WTC11 (cell line): ENCODE data around the gene GJA3. TPM values are rescaled to one million over a fixed set of nuclear protein-coding genes. Genes with fewer than 3 reads are reported as not detected.

Experiments used
- ATAC-seq: fragments of 200-7000 bp; cut with Tn5 transposase; 2 replicates; pipeline ENCODE4 v1.10.0; 2021; ENCODE audit warnings: mild to moderate bottlenecking, moderate library complexity
- CTCF ChIA-PET: fragments of 300-600 bp; sonication (Branson Sonifier 250); formaldehyde crosslinking; loops from one replicate; lab custom pipeline; 2021; ENCODE audit warnings: antibody characterized with exemption; lab: Charles Lee
- POLR2A ChIA-PET: fragments of 350-600 bp; sonication (Branson Sonifier 250); formaldehyde crosslinking; loops from one replicate; lab custom pipeline; 2021; ENCODE audit warnings: antibody characterized with exemption; lab: Charles Lee
- DNase-seq: peaks from one replicate; pipeline ENCODE4 v3.0.0; 2021; ENCODE audit warnings: low spot score
- H3K27ac Mint-ChIP-seq: 2 replicates; pipeline ENCODE4 v1.8.0; 2021; ENCODE audit warnings: mixed read lengths
- H3K27me3 Mint-ChIP-seq: 2 replicates; pipeline ENCODE4 v1.8.0; 2021; ENCODE audit warnings: low read depth, mild to moderate bottlenecking, moderate library complexity, mixed read lengths
- H3K36me3 Mint-ChIP-seq: 2 replicates; pipeline ENCODE4 v1.8.0; 2021; ENCODE audit warnings: mixed read lengths
- H3K4me1 Mint-ChIP-seq: 2 replicates; pipeline ENCODE4 v1.8.0; 2022; ENCODE audit warnings: mixed read lengths
- H3K4me3 Mint-ChIP-seq: 2 replicates; pipeline ENCODE4 v1.8.0; 2021; ENCODE audit warnings: mild to moderate bottlenecking, moderate library complexity, mixed read lengths
- H3K9me3 Mint-ChIP-seq: 2 replicates; pipeline ENCODE4 v1.8.0; 2021; ENCODE audit warnings: mixed read lengths
- CREM ChIP-seq: sonication (generic); formaldehyde crosslinking; IDR thresholded peaks from 2 replicates; pipeline ENCODE4 v1.8.1; 2022; ENCODE audit warnings: mild to moderate bottlenecking, missing genetic modification reagents, moderate library complexity
- FOXK1 ChIP-seq: sonication (generic); formaldehyde crosslinking; IDR thresholded peaks from 2 replicates; pipeline ENCODE4 v1.8.0; 2022; ENCODE audit warnings: mild to moderate bottlenecking, moderate library complexity, missing genetic modification reagents
- IRF2 ChIP-seq: sonication (generic); formaldehyde crosslinking; IDR thresholded peaks from 2 replicates; pipeline ENCODE4 v1.8.0; 2022; ENCODE audit warnings: low read depth, missing genetic modification reagents, borderline replicate concordance
- MYBL2 ChIP-seq: sonication (generic); formaldehyde crosslinking; IDR thresholded peaks from 2 replicates; pipeline ENCODE4 v1.8.1; 2023; ENCODE audit warnings: mild to moderate bottlenecking, moderate library complexity, missing genetic modification reagents
- NR1H2 ChIP-seq: sonication (generic); formaldehyde crosslinking; IDR thresholded peaks from 2 replicates; pipeline ENCODE4 v1.9.0; 2021; ENCODE audit warnings: mild to moderate bottlenecking, moderate library complexity, missing genetic modification reagents
- PRRX2 ChIP-seq: fragments of 250-450 bp; sonication (Bioruptor Pico); IDR thresholded peaks from 2 replicates; pipeline ENCODE4 v1.8.0; 2021; ENCODE audit warnings: mild to moderate bottlenecking
- SMAD3 ChIP-seq: sonication (generic); formaldehyde crosslinking; IDR thresholded peaks from 2 replicates; pipeline ENCODE4 v1.8.0; 2022; ENCODE audit warnings: missing genetic modification reagents, mild to moderate bottlenecking, borderline replicate concordance
- SMAD4 ChIP-seq: sonication (generic); formaldehyde crosslinking; IDR thresholded peaks from 2 replicates; pipeline ENCODE4 v1.8.0; 2022; ENCODE audit warnings: mild to moderate bottlenecking, missing genetic modification reagents
- SOX15 ChIP-seq: fragments of 250-450 bp; sonication (Bioruptor Pico); IDR thresholded peaks from 2 replicates; pipeline ENCODE4 v1.9.0; 2021; ENCODE audit warnings: mild to moderate bottlenecking
- TEAD4 ChIP-seq: sonication (generic); formaldehyde crosslinking; IDR thresholded peaks from 2 replicates; pipeline ENCODE4 v1.8.0; 2022; ENCODE audit warnings: mild to moderate bottlenecking, missing genetic modification reagents
- ZNF121 ChIP-seq: sonication (generic); formaldehyde crosslinking; IDR thresholded peaks from 2 replicates; pipeline ENCODE4 v1.8.0; 2023; ENCODE audit warnings: missing genetic modification reagents
- ZNF219 ChIP-seq: sonication (generic); formaldehyde crosslinking; IDR thresholded peaks from 2 replicates; pipeline ENCODE4 v1.8.0; 2023; ENCODE audit warnings: missing genetic modification reagents, mild to moderate bottlenecking, borderline replicate concordance
- ZNF232 ChIP-seq: sonication (generic); formaldehyde crosslinking; IDR thresholded peaks from 2 replicates; pipeline ENCODE4 v1.8.0; 2022; ENCODE audit warnings: mild to moderate bottlenecking, missing genetic modification reagents
- ZNF263 ChIP-seq: sonication (generic); formaldehyde crosslinking; IDR thresholded peaks from 2 replicates; pipeline ENCODE4 v1.8.1; 2022; ENCODE audit warnings: low read depth, mild to moderate bottlenecking, moderate library complexity, missing genetic modification reagents
- ZNF423 ChIP-seq: fragments of 250-450 bp; sonication (Bioruptor Pico); IDR thresholded peaks from 2 replicates; pipeline ENCODE4 v2.1.2; 2022; ENCODE audit warnings: mild to moderate bottlenecking, moderate library complexity
- ZNF671 ChIP-seq: fragments of 250-450 bp; sonication (Bioruptor Pico); IDR thresholded peaks from 2 replicates; pipeline ENCODE4 v1.8.0; 2021; ENCODE audit warnings: mild to moderate bottlenecking
- total RNA-seq: library from RNA; stranded (reverse); gene quantifications from 3 replicates; pipeline ENCODE4 v1.2.3, GENCODE V29; 2021
- TF ChIP-seq, protein P1 (sequence below): sonication (generic); formaldehyde crosslinking; IDR thresholded peaks from 2 replicates; pipeline ENCODE4 v1.8.1; 2023; ENCODE audit warnings: mild to moderate bottlenecking, moderate library complexity, missing genetic modification reagents
- TF ChIP-seq, protein P2 (sequence below): fragments of 250-450 bp; sonication (Bioruptor Pico); IDR thresholded peaks from 2 replicates; pipeline ENCODE4 v2.1.2; 2022; ENCODE audit warnings: mild to moderate bottlenecking, moderate library complexity
- TF ChIP-seq, protein P3 (sequence below): sonication (generic); formaldehyde crosslinking; conservative IDR thresholded peaks from 2 replicates; pipeline ENCODE4 v1.8.1; 2023; ENCODE audit warnings: mild to moderate bottlenecking, low read depth, missing genetic modification reagents, moderate library complexity
- TF ChIP-seq, protein P4 (sequence below): fragments of 250-450 bp; sonication (Bioruptor Pico); IDR thresholded peaks from 2 replicates; pipeline ENCODE4 v1.9.0; 2021; ENCODE audit warnings: mild to moderate bottlenecking, borderline replicate concordance
- TF ChIP-seq, protein P5 (sequence below): sonication (generic); formaldehyde crosslinking; IDR thresholded peaks from 2 replicates; pipeline ENCODE4 v1.8.1; 2023; ENCODE audit warnings: mild to moderate bottlenecking, missing genetic modification reagents, moderate library complexity
- TF ChIP-seq, protein P6 (sequence below): sonication (generic); formaldehyde crosslinking; IDR thresholded peaks from 2 replicates; pipeline ENCODE4 v1.8.1; 2022; ENCODE audit warnings: mild to moderate bottlenecking, moderate library complexity, missing genetic modification reagents

The GJA3 gene
- total RNA-seq, 1 experiment from 2014 or later: 0.48 TPM

DNA sequence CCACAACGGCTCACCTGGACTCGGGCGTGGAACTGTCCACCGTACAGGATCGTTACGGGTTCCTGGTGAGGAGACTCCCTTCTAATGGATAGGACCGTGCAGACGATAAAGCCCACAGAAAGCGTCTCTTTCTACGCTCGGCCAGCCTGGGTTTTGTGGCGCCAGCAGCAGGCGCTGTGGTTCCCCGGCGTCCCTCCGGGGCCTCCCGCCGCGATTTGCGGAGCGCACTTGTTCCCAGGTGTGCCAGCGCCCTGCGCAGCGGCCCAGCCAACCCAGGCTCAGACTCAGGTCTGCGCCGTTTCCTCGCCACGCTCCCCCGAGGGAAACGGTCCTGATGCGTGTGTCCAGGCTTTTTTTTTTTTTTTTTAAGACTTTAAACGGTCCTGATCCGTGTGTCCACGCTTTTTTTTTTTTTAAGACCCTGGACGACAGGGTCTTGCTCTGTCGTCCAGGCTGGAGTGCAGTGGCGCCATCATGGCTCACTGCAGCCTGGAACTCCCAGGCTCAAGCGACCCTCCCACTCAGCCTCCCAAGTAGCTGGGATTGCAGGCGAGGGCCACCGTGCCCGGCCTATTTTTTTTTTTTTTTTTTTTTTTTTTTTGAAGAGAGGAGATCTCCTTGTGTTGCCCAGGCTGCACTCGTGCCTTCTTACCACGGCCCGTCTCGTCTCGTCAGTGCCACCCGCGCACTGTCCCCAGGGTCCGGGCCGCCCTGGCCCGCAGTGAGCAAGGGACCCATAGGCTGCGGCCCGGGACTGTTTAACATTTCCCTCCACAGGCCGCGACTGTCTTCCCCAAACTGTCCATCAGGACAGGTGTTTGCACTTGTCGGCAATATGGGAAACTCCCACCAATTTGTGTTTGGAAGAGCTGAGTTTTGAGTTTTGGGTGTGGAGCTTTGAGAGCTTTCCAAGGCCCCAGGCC lies 23.8 kb downstream of the GJA3 start:
- ATAC-seq (peak; percentile 86), DNase-seq (peak; percentile 77)
- no peaks in the 10 kb centered on the region for H3K9me3 Mint-ChIP-seq
- no peaks in the 10 kb centered on the region for H3K36me3 Mint-ChIP-seq
- peaks cover 7% of the 10 kb centered on the region for H3K4me1 Mint-ChIP-seq
- POLR2A ChIA-PET: no interaction called here
- H3K4me3 Mint-ChIP-seq: peak overlapping the region; percentile 49
- TF ChIP-seq ZNF671 (CRISPR knock-in tag) (no peak), ZNF121 (CRISPR knock-in tag) (0 out of 2 replicates have a peak, but pooled peaks have one; percentile 51), ZNF423 (CRISPR knock-in tag) (peak; percentile 86), TEAD4 (CRISPR knock-in tag) (no peak), ZNF263 (no peak), FOXK1 (no peak), ZNF219 (CRISPR knock-in tag) (no peak), ZNF232 (CRISPR knock-in tag) (no peak), PRRX2 (CRISPR knock-in tag) (no peak)
- TF ChIP-seq, protein P1, sequence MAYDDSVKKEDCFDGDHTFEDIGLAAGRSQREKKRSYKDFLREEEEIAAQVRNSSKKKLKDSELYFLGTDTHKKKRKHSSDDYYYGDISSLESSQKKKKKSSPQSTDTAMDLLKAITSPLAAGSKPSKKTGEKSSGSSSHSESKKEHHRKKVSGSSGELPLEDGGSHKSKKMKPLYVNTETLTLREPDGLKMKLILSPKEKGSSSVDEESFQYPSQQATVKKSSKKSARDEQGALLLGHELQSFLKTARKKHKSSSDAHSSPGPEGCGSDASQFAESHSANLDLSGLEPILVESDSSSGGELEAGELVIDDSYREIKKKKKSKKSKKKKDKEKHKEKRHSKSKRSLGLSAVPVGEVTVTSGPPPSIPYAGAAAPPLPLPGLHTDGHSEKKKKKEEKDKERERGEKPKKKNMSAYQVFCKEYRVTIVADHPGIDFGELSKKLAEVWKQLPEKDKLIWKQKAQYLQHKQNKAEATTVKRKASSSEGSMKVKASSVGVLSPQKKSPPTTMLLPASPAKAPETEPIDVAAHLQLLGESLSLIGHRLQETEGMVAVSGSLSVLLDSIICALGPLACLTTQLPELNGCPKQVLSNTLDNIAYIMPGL (CRISPR knock-in tag): 0 out of 2 replicates have a peak, but pooled peaks have one; percentile 56
- no peak overlapping the region for H3K27ac Mint-ChIP-seq
- CTCF ChIA-PET: interaction anchor here (0.8 to 1.1 kb wide), 3 partner anchors 10 to 152 kb away, joined by 3 to 10 read pairs (median 3); no protein-coding TSS in a partner anchor
- H3K27me3 Mint-ChIP-seq: peaks cover 21% of the 10 kb centered on the region

DNA sequence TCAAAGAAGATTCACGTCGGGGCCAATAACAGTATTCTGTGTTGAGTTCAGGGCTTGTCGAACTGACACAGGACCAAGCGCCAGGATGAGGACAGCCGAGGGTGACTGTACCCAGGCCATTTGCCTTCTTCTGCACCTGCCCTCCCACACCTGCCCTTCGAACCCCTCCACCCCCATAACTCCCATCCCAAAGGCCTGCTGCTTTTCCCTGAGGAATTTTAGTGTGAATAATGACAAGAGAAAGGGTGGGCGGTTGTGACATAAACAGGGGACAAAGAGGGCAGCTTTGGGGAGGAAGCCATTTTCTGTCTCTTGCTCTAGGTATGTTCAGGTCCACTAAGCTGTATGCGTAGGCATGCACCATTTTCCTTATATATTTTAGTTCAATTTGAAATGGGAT lies 26.1 kb downstream of the GJA3 start:
- CTCF ChIA-PET: no interaction called here
- no peak overlapping the region for H3K27ac Mint-ChIP-seq
- H3K4me3 Mint-ChIP-seq: no peak overlapping the region
- H3K27me3 Mint-ChIP-seq: peaks cover 13% of the 10 kb centered on the region
- H3K36me3 Mint-ChIP-seq: no peaks in the 10 kb centered on the region
- ATAC-seq (no peak), DNase-seq (no peak)
- H3K4me1 Mint-ChIP-seq: no peaks in the 10 kb centered on the region
- TF ChIP-seq ZNF121 (CRISPR knock-in tag) (no peak), IRF2 (no peak), ZNF232 (CRISPR knock-in tag) (no peak), TEAD4 (CRISPR knock-in tag) (no peak), MYBL2 (CRISPR knock-in tag) (no peak), CREM (no peak), SOX15 (CRISPR knock-in tag) (no peak), SMAD4 (CRISPR knock-in tag) (no peak), NR1H2 (CRISPR knock-in tag) (no peak), SMAD3 (CRISPR knock-in tag) (no peak)
- TF ChIP-seq, protein P2, sequence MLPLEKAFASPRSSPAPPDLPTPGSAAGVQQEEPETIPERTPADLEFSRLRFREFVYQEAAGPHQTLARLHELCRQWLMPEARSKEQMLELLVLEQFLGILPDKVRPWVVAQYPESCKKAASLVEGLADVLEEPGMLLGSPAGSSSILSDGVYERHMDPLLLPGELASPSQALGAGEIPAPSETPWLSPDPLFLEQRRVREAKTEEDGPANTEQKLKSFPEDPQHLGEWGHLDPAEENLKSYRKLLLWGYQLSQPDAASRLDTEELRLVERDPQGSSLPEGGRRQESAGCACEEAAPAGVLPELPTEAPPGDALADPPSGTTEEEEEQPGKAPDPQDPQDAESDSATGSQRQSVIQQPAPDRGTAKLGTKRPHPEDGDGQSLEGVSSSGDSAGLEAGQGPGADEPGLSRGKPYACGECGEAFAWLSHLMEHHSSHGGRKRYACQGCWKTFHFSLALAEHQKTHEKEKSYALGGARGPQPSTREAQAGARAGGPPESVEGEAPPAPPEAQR (CRISPR knock-in tag): no peak
- TF ChIP-seq, protein P3, sequence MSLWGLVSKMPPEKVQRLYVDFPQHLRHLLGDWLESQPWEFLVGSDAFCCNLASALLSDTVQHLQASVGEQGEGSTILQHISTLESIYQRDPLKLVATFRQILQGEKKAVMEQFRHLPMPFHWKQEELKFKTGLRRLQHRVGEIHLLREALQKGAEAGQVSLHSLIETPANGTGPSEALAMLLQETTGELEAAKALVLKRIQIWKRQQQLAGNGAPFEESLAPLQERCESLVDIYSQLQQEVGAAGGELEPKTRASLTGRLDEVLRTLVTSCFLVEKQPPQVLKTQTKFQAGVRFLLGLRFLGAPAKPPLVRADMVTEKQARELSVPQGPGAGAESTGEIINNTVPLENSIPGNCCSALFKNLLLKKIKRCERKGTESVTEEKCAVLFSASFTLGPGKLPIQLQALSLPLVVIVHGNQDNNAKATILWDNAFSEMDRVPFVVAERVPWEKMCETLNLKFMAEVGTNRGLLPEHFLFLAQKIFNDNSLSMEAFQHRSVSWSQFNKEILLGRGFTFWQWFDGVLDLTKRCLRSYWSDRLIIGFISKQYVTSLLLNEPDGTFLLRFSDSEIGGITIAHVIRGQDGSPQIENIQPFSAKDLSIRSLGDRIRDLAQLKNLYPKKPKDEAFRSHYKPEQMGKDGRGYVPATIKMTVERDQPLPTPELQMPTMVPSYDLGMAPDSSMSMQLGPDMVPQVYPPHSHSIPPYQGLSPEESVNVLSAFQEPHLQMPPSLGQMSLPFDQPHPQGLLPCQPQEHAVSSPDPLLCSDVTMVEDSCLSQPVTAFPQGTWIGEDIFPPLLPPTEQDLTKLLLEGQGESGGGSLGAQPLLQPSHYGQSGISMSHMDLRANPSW (CRISPR knock-in tag): no peak
- TF ChIP-seq, protein P4, sequence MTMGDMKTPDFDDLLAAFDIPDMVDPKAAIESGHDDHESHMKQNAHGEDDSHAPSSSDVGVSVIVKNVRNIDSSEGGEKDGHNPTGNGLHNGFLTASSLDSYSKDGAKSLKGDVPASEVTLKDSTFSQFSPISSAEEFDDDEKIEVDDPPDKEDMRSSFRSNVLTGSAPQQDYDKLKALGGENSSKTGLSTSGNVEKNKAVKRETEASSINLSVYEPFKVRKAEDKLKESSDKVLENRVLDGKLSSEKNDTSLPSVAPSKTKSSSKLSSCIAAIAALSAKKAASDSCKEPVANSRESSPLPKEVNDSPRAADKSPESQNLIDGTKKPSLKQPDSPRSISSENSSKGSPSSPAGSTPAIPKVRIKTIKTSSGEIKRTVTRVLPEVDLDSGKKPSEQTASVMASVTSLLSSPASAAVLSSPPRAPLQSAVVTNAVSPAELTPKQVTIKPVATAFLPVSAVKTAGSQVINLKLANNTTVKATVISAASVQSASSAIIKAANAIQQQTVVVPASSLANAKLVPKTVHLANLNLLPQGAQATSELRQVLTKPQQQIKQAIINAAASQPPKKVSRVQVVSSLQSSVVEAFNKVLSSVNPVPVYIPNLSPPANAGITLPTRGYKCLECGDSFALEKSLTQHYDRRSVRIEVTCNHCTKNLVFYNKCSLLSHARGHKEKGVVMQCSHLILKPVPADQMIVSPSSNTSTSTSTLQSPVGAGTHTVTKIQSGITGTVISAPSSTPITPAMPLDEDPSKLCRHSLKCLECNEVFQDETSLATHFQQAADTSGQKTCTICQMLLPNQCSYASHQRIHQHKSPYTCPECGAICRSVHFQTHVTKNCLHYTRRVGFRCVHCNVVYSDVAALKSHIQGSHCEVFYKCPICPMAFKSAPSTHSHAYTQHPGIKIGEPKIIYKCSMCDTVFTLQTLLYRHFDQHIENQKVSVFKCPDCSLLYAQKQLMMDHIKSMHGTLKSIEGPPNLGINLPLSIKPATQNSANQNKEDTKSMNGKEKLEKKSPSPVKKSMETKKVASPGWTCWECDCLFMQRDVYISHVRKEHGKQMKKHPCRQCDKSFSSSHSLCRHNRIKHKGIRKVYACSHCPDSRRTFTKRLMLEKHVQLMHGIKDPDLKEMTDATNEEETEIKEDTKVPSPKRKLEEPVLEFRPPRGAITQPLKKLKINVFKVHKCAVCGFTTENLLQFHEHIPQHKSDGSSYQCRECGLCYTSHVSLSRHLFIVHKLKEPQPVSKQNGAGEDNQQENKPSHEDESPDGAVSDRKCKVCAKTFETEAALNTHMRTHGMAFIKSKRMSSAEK (CRISPR knock-in tag): no peak
- TF ChIP-seq, protein P5, sequence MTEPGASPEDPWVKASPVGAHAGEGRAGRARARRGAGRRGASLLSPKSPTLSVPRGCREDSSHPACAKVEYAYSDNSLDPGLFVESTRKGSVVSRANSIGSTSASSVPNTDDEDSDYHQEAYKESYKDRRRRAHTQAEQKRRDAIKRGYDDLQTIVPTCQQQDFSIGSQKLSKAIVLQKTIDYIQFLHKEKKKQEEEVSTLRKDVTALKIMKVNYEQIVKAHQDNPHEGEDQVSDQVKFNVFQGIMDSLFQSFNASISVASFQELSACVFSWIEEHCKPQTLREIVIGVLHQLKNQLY: no peak
- TF ChIP-seq, protein P6, sequence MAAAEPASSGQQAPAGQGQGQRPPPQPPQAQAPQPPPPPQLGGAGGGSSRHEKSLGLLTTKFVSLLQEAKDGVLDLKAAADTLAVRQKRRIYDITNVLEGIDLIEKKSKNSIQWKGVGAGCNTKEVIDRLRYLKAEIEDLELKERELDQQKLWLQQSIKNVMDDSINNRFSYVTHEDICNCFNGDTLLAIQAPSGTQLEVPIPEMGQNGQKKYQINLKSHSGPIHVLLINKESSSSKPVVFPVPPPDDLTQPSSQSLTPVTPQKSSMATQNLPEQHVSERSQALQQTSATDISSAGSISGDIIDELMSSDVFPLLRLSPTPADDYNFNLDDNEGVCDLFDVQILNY (CRISPR knock-in tag): no peak
- POLR2A ChIA-PET: no interaction called here
- no peaks in the 10 kb centered on the region for H3K9me3 Mint-ChIP-seq
